ENCODE results near the gene COX7A2L.
A peak's percentile ranks its signal among the peaks of the same experiment; 100 is the strongest.
"Not testable (repeated sequence)": the region's sequence is repeated elsewhere in the genome, so short reads cannot be mapped to it uniquely, and the experiment has no call there.

The COX7A2L gene, protein sequence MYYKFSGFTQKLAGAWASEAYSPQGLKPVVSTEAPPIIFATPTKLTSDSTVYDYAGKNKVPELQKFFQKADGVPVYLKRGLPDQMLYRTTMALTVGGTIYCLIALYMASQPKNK

DNA sequence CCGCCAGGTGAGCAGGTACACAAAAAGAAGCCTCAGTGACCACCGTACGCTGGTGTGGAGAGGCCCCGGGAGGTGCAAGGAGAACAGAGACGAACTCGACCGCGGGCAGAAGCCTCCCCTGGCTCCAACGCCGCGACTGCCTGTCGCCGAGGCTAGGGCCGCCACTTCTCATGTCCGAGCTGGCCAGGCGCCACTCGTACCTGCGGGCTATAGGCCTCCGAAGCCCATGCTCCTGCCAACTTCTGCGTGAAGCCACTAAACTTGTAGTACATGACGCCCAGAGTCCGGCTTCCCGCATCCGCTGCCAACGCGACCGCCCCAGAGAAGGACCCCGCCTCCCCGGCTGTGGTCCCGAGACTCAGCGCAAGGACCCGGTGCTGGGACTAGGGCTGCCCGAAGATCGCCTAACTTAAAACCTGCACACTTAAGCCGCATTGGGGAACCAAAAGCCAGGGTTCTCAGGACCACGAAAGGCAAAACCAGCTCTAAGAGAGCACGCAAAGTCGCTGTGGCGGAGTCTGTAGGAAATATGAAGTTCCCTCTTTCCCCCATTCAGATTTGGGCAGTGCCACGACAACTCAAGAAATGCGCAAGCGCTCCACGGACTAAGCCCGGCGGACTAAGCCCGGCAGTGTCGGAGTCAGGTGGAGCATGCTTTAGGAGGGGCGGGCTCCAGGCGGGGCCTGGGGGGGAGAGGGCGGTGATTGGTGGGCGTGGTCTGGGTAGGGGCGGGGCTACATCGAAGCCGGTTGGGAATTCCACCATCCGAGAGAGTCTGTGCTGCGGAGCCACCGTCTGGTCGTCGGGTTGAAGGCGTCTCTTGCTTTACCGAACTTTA, at the start of gene COX7A2L:
COX7A2L (minus strand) TSS at position 328 of the 838 bp plus-strand sequence; CDS start at position 272, 56 bp downstream.
- peak; percentile 89 to 96 (median 96) for DNase-seq (ENCODE audit: low read depth in 3 of 3, low spot score in 1 of 3)

DNA sequence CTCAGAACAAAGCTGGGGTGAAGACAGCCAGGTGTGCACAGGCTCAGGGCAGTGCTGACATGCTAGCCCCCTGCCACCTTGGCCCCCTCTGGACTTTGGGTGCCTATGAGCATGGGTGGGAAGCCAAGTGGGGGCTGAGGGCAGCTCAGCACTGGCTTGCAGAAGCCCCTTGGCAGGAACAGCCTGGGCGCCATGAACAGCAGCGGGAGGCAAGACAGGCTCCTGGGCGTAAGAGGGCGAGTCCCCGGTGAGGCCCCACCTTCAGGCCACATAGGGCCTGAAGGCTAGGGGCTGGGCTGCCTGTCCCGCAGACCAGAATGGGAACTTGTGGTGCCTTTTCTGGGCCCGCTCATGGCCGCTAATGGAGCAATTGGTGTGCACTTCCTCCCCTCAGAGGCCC, 47.0 kb upstream of the COX7A2L start:
- no peak for DNase-seq (ENCODE audit: low read depth in 3 of 3, low spot score in 1 of 3)

DNA sequence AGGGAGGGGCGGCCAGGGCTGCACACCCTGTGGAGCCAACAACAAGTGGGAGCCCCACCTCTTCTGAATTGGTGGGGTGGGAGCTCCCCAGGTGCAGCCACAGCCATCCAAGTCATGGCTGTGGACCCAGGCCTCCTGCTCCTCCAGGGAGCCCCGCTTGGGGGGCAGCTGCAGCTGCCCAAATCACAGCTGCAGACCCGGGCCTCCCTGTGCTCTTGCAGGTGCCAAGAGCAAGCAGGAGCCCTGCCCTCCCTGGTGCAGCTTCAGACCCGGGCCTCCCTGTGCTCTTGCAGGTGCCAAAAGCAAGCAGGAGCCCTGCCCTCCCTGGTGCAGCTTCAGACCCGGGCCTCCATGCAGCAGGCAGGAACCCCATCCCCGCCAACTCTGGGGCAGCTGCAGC, 46.5 kb upstream of the COX7A2L start:
- DNase-seq (ENCODE audit: low read depth in 3 of 3, low spot score in 1 of 3), result no peak

DNA sequence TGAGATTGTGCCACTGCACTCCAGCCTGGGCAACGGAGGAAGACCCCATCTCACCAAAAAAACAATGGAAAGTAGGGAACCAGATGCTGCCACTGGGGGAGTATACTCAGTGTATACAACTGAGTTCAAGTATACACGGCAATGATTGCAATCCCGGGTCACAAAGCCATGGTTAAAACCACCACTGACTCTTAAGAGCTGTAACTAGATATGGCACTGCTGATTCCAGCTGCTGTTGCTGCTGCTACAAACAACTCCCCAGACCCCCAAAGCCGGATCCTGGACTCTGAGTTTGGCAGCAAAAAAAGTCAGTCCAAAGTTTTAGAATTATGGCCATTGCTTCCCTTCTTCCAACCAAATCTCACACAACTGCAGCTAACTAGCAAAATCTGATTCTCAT, 43.7 kb upstream of the COX7A2L start:
- no peak for DNase-seq (ENCODE audit: low read depth in 3 of 3, low spot score in 1 of 3)

DNA sequence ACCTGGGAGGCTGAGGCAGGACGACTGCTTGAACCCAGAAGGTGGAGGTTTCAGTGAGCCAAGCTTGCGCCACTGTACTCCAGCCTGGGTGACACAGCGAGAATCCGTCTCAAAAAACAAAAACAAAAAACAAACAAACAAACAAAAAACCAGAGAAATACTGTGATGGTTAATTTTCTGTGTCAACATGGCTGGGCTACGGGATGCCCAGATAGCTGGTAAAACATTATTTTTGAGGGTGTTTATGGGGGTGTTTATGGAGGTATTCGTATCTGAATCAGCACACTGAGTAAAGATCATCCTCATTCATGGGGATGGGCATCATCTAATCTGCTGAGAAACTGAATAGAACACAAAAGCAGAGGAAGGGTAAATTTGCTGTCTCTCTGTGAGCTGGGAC, 40.8 kb upstream of the COX7A2L start:
- no peak for DNase-seq (ENCODE audit: low read depth in 3 of 3, low spot score in 1 of 3)

DNA sequence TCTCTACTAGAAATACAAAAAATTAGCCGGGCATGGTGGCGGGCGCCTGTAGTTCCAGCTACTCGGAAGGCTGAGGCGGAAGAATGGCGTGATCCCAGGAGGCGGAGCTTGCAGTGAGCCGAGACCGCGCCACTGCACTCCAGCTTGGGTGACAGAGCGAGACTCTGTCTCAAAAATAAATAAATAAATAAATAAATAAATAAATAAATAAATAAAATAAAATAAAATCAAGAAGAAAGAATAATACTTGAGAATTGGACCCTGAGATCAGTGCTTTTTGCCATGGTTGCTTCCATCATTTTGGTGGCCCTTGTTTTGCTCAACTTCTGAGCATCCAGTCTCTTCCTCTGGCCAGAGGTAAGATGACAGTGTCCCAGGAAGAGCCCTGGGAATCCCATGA, 37.0 kb upstream of the COX7A2L start:
- not testable (repeated sequence) for DNase-seq (ENCODE audit: low read depth in 3 of 3, low spot score in 1 of 3)

DNA sequence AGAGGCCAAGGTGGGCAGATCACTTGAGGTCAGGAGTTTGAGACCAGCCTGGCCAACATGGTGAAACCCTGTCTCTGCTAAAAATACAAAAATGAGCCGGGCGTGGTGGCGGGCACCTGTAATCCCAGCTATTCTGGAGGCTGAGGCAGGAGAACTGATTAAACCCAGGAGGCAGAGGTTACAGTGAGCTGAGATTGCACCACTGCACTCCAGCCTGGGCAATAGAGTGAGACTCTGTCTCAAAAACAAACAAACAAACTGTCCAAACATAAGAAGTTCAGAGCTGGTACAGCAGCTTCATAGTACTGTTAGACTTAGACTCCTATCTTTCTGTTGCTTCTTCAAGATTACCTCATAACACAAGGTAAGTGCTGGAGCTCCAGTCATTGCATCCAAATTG, 32.3 kb upstream of the COX7A2L start:
- not testable (repeated sequence) for DNase-seq (ENCODE audit: low read depth in 3 of 3, low spot score in 1 of 3)

DNA sequence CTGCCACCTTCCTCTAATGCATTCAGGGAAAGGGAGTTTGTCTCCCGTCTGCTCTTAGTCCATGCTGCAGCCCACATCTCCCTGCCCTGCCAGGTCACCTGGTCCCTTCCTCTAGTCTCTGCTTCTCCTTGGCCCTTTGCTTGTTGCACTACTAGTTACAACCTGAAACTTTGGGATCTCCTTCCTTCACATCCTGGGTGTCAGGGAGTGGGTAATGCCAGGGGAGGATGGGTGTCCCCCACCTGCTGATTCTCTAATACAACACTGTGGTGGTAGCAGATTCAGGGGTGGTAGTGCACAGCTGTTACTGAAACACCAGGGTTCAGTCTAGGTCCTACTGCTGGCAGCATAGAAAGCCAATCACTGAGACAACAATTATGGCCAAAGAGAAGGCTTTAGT, 31.2 kb upstream of the COX7A2L start:
- no peak for DNase-seq (ENCODE audit: low read depth in 3 of 3, low spot score in 1 of 3)

DNA sequence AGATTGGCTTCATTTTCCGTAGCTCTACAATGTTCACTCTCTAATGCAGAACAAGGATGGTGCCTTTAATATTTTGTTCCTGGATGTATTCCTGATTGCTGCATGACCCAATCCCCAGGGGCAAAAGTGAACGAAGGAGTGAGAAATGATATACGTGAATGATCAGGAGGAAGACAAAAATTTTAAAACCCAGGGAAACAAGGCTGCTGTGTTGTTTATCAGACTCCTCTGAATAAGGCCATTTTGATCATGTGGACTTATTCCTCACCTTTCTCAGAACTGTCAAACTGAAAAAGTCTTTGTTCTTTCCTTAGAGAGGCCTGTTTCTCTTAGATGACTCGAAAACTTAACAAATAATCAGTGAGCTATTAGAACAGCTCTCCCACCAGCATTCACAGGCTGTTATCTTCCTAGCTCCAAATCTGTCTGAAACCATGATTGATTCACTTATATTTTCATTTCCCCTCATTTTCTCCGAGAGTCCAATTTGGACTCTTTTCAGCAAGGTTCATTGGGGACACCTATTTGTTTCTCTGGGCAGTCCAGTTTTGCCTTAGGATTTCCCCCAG, 29.5 kb upstream of the COX7A2L start:
- no peak for DNase-seq (ENCODE audit: low read depth in 3 of 3, low spot score in 1 of 3)

DNA sequence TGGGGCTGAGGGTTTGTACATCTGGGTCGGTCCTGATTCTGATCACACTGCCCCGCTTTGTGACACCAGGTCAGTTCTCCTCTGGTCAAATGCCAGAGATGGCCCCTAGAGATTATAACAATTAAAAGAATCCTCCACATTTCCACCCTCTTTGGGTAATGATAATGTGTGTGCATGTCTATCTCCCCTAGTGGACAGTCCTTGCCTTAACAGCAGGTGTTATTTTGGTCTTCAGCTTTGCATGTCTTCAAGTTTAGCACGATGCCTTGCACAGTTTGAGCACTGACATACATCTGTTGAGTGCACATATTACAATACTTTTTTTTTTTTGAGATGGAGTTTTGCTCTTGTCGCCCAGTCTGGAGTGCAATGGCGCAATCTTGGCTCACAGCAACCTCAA, 25.7 kb upstream of the COX7A2L start:
- no peak for DNase-seq (ENCODE audit: low read depth in 3 of 3, low spot score in 1 of 3)

DNA sequence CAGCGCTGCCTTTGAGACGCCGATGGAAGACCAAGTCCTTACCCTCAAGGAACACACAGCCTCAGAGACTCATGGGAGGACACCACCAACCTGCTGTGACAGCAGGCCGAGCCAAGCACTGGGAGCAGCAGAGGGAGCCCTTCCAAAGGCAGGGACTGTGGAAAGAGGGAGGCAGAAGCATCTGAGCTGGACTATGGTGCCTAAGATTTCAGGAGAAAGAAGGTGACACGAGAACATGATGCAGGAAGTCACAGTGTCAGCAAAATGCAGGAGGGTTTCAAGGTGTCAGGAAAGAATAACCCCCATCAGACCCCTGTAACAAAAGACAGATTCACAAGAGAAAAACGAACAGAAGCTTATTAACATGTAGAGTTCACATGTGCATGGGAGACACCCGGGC, 24.2 kb upstream of the COX7A2L start:
- no peak for DNase-seq (ENCODE audit: low read depth in 3 of 3, low spot score in 1 of 3)

DNA sequence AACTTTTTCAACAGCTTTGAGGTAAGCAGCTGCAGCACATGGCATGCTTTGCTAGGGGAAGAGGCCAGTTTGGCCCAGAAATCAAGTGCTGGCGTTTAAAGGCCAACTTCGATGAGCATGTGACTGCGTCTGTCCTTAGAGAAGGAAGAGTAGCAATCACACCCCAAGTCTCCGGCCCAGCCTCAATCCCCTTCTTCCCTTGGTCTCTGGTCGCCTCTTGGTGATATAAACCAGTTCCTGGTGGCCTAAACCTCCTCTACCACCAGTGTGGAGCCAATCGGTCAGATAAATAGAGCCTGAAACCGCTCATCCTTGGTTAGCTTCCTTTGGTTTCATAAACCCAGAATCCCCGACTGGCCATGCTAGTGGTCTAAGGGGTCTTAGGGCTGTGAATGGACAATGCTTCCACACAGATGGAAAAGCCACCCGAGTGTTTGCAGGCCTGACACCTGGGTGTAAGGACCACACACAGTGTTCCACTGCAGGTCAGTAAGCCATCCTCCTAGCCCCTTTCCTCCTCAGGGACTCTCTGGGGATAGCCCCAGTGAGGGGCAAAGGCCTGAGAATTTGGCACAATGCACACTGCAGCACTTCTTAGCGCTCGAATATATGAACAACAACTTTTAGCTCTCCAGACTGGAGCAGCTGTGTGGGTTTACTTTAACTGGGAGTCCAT, 23.0 kb upstream of the COX7A2L start:
- DNase-seq (ENCODE audit: low read depth in 3 of 3, low spot score in 1 of 3), result no peak

DNA sequence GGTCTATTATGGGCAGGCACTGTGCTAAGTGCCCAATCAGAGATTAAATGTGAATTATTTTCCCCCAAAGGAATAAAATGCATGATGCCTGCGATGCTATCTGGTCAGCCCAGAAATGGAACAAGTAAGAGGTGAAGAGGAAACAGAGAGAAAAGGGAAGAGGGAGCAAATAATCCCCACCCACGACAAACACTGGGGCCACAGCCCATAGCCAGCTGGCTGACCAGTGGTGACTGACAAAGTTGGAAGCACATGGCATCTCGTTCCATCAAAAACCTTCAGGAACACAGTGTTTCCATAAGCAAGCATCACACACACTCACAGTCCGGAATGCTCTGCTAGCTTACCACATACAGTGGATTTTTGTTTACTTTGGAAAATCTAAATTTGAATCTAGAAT, 21.1 kb upstream of the COX7A2L start:
- DNase-seq (ENCODE audit: low read depth in 3 of 3, low spot score in 1 of 3), result no peak

DNA sequence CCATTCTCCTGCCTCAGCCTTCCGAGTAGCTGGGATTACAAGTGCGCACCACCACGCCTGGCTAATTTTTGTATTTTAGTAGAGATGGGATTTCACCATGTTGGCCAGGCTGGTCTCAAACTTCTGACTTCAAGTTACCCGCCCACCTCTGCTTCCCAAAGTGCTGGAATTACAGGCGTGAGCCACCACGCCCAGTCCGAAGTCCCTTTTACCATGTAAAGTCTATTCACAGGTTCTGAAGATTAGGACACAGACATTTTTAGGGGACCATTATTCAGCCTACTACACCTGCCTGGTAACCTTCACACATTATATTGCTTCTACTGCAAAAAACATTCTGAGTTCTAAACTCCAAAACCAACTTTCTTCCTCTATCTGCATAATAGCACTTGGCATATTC, 19.0 kb upstream of the COX7A2L start:
- DNase-seq (ENCODE audit: low read depth in 3 of 3, low spot score in 1 of 3), result not testable (repeated sequence)

DNA sequence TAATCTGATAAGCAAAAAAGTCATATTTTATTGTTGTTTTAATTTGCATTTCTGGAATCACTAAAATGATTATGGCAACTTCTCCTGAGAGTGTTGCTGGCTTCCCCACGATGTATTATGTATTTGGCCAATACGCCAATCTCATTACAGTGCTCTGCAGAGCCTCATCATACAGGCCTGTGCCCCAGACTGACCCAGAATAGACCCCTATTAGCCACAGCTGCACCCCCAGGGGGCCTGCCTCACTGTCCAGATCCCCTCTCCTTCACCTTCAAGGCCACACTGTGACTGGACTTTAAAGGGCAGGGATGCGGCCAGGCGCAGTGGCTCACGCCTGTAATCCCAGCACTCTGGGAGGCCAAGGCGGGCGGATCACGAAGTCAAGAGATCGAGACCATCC, 17.4 kb upstream of the COX7A2L start:
- DNase-seq (ENCODE audit: low read depth in 3 of 3, low spot score in 1 of 3), result no peak

DNA sequence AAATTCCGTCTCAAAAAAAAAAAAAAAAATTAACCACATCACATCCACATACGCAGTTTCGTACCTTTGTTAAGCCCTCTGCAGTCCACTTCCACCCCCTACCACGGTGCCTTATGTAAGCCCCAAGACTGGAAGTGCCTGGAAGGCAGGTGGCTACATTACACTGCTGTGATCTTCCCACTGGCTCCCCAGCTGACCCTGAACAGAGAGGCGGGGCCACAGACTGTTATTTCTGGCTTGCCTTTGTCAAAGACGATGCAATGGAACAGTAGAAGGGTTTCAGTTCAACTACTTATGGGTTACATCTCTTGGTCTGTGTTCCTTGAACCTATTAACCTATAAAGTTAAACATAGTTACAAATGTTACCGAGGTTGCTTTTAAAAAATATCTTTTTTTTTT, 15.7 kb upstream of the COX7A2L start:
- DNase-seq (ENCODE audit: low read depth in 3 of 3, low spot score in 1 of 3), result no peak

DNA sequence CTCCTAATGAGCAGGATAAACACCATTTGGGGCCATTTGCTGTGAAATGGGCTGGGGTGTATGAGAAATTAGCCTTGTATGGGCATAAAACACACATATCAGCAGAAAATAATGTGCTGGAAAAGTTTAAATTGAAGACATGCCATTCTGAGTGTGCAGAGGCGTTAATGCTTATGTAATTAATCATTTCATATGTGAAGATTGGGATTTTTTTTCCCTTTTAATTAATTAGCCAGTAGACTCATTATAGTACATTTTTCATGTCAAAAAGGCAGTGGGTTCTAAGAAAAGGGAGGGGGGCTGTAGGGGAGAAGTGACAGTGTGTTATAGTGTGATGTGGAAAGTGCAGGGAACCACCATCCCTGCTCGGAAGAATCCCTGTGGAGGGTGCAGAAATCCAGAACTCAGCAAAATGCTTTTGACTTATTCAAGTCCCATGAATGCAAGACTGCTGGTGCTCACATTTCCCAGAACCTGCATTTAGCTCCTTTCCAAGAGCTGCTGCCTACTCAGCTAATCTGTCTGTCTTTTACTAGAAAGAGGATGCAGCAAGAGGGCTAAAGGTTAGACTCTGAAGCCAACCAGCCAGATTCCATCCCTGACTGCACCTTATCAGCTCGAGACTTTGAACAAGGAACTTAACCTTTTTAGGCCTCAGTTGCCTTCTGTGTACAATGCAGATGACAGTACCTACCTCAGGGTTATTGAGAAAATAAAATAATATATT, 11.6 kb upstream of the COX7A2L start:
- DNase-seq (ENCODE audit: low read depth in 3 of 3, low spot score in 1 of 3), result no peak

DNA sequence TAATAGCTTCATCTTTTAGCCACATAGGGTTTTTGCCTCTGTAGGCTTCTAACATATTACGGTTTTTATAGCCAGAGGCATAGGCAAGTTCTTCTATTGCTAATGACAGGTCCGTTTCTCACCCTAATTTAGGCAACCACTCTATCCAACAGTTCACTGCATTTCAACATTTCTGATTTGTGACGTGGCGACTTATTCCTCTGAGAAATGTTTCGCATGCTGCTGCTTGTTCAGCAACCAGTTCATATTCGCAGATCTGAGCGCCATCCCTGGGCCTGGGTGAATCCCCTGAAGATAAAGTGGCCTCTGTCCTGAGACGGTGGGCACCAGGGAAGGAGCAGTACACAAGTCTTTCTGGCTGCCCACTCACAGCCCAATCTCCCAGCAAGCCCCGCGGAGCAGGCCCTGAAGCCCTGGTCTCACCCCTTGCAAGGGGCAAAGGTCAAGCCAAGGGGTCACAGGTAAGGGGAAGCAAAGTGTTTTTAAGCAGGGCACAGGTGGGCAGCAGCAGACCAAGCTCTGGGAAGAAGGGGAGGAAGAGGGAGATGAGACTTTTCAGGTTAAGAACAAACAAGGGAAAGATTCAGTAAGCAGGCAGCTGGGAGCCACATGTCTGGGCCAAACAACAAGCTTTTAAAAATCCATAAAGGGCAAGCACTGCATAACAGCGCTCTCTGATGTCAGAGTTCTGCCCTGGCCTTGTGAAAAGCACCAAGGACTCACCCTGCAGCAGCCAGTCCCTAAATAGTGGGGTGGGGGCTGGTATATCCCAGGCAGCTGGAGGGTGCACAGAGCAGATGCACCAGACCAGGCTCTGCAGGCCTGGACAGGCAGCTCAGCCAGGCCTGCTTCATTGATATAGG, 10.8 kb upstream of the COX7A2L start:
- no peak for DNase-seq (ENCODE audit: low read depth in 3 of 3, low spot score in 1 of 3)

DNA sequence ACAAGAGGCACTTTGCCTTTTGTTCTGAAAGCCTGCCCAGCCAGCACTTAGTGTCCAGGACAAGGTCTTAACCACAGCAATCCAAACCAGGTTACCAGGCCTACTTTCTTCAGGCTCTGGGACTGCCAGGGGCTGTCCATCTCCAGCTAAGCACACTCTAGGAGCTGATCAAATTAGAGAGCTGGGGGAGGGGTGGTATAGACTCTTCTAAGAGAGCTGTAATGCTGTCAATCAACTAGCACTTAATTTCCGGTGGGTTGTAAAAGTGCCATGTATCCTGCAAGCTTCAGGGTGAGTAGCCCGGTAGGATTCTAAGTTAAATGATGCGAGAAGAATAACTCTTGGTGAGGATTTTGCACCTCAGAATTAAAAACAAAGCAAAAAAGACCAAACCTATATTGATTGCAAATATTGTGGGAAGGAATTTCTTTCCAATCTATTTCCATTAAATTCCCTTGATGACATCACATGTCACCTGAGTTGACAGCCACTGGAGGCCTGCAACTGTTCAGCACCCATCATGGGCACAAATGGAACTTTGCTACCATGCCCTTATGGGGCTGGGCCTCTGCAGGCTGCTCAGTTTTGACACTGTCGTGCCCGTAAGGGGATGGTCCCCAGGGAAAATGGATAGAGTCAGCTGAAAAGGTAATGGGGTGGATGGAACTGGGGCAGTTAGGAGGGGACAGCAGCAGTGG, 8.7 kb upstream of the COX7A2L start:
- no peak for DNase-seq (ENCODE audit: low read depth in 3 of 3, low spot score in 1 of 3)

Data from stimulated activated CD4-positive, alpha-beta T cell treated with anti-CD3 and anti-CD28 coated beads, TNF-alpha, amount 100 ng/mL, for 1 hour (primary cell).